ENCODE measurements around the gene SCN4A. TPM values are rescaled to one million over a fixed set of nuclear protein-coding genes. Genes with fewer than 3 reads are reported as not detected.
A peak's percentile ranks its signal among the peaks of the same experiment; 100 is the strongest.

The SCN4A gene
- total and polyA plus RNA-seq, 2 of the 13 experiments (the other 11 are each of a cell fraction or from before 2014, with no cell fraction given): 0.02 to 0.03 TPM

- TF ChIP-seq, protein P1, sequence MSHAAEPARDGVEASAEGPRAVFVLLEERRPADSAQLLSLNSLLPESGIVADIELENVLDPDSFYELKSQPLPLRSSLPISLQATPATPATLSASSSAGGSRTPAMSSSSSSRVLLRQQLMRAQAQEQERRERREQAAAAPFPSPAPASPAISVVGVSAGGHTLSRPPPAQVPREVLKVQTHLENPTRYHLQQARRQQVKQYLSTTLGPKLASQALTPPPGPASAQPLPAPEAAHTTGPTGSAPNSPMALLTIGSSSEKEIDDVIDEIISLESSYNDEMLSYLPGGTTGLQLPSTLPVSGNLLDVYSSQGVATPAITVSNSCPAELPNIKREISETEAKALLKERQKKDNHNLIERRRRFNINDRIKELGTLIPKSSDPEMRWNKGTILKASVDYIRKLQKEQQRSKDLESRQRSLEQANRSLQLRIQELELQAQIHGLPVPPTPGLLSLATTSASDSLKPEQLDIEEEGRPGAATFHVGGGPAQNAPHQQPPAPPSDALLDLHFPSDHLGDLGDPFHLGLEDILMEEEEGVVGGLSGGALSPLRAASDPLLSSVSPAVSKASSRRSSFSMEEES (CRISPR knock-in tag; IDR thresholded peaks at IDR 0.05): no peak
- TF ChIP-seq, protein P2, sequence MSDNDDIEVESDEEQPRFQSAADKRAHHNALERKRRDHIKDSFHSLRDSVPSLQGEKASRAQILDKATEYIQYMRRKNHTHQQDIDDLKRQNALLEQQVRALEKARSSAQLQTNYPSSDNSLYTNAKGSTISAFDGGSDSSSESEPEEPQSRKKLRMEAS (IDR thresholded peaks at IDR 0.05): 0 out of 2 replicates have a peak, but pooled peaks have one; percentile 13
- TF ChIP-seq CEBPG (CRISPR knock-in tag; IDR thresholded peaks at IDR 0.05) (no peak), ZBTB7A (CRISPR knock-in tag; IDR thresholded peaks at IDR 0.05) (no peak), ZNF761 (CRISPR knock-in tag; conservative IDR thresholded peaks at IDR 0.05) (no peak), ZNF512B (CRISPR knock-in tag; IDR thresholded peaks at IDR 0.05; ENCODE audit: borderline replicate concordance) (peak; percentile 34; the same call in 1 of the 2 replicates), GABPA (IDR thresholded peaks at IDR 0.05; ENCODE audit: low read depth, low read length) (no peak), GABPA (CRISPR knock-in tag; IDR thresholded peaks at IDR 0.05; ENCODE audit: low read depth) (peak; percentile 26; the same call in 1 of the 2 replicates), PHB2 (IDR thresholded peaks at IDR 0.05; ENCODE audit: partially characterized antibody) (no peak), MYPOP (CRISPR knock-in tag; IDR thresholded peaks at IDR 0.05) (no peak), ZMYM3 (CRISPR knock-in tag; IDR thresholded peaks at IDR 0.05) (0 out of 2 replicates have a peak, but pooled peaks have one; percentile 28), HMGXB4 (CRISPR knock-in tag; IDR thresholded peaks at IDR 0.05; ENCODE audit: borderline replicate concordance in 1 of 2, low read depth in 1 of 2) (peak in 1 of 2 experiments; percentile 50; a peak in 1 of 4 replicates), SAP130 (CRISPR knock-in tag; IDR thresholded peaks at IDR 0.05; ENCODE audit: low read depth) (peak; percentile 13; the same call in 1 of the 2 replicates), HDAC1 (CRISPR knock-in tag; IDR thresholded peaks at IDR 0.05) (no peak), ZNF180 (CRISPR knock-in tag; IDR thresholded peaks at IDR 0.05; ENCODE audit: borderline replicate concordance, low read depth) (no peak), ZNF17 (CRISPR knock-in tag; IDR thresholded peaks at IDR 0.05) (no peak), ATF1 (CRISPR knock-in tag; IDR thresholded peaks at IDR 0.05) (0 out of 2 replicates have a peak, but pooled peaks have one; percentile 36)
- TF ChIP-seq, protein P3, sequence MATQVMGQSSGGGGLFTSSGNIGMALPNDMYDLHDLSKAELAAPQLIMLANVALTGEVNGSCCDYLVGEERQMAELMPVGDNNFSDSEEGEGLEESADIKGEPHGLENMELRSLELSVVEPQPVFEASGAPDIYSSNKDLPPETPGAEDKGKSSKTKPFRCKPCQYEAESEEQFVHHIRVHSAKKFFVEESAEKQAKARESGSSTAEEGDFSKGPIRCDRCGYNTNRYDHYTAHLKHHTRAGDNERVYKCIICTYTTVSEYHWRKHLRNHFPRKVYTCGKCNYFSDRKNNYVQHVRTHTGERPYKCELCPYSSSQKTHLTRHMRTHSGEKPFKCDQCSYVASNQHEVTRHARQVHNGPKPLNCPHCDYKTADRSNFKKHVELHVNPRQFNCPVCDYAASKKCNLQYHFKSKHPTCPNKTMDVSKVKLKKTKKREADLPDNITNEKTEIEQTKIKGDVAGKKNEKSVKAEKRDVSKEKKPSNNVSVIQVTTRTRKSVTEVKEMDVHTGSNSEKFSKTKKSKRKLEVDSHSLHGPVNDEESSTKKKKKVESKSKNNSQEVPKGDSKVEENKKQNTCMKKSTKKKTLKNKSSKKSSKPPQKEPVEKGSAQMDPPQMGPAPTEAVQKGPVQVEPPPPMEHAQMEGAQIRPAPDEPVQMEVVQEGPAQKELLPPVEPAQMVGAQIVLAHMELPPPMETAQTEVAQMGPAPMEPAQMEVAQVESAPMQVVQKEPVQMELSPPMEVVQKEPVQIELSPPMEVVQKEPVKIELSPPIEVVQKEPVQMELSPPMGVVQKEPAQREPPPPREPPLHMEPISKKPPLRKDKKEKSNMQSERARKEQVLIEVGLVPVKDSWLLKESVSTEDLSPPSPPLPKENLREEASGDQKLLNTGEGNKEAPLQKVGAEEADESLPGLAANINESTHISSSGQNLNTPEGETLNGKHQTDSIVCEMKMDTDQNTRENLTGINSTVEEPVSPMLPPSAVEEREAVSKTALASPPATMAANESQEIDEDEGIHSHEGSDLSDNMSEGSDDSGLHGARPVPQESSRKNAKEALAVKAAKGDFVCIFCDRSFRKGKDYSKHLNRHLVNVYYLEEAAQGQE (IDR thresholded peaks at IDR 0.05; ENCODE audit: borderline replicate concordance in 1 of 2, low read depth in 1 of 2, low read length in 2 of 2): no peak
Observed at GRCh38 chr17:64020056-64020766, 47.5 kb upstream of the SCN4A start, which contains the start of gene ICAM2 (continued).

Data from HepG2 (cell line).